Hematopoietic multipotent progenitor cell (in vitro differentiated cells): ENCODE measurements around the gene PLEKHA6. TPM values are rescaled to one million over a fixed set of nuclear protein-coding genes. Genes with fewer than 3 reads are reported as not detected.

Experiments used
- DNase-seq, 3 donors: peaks; one replicate each; pipeline ENCODE4 v3.0.0-alpha.2; 2011 to 2015; ENCODE audit warnings: low read depth in 2 of 3, low spot score in 2 of 3
- small RNA-seq: library from RNA; depleted of rRNA; stranded (forward); fragments of <200 nt; gene quantifications from one replicate; pipeline ENCODE3, GENCODE V24; 2012
- total RNA-seq: library from RNA; depleted of rRNA; stranded (reverse); fragments of >200 nt; gene quantifications from one replicate; pipeline ENCODE4 v1.2.3, GENCODE V29; 2012

PLEKHA6 gene
- total RNA-seq, 1 donor = 1.6 TPM

DNA sequence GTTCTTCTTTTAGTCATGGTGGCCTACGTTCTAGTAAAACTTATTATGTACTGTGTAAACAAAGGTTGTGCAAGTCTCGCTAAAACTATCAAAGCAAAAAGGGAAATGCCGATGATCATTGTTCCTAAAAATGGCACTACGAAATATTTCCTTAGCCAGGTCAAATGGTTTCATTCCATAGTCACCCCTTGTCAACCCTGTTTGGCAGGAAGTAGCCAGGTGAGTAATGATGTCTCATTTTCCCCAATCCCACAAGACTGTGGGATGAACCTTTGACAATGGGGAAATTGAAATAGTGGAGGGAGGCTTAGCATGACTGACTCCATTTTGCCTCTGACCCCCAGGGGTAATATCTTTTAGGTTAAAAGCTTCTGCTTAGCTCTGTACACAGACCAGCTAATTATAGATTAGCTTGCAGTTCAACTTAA lies 188.0 kb downstream of the PLEKHA6 start:
- DNase-seq = no peak

DNA sequence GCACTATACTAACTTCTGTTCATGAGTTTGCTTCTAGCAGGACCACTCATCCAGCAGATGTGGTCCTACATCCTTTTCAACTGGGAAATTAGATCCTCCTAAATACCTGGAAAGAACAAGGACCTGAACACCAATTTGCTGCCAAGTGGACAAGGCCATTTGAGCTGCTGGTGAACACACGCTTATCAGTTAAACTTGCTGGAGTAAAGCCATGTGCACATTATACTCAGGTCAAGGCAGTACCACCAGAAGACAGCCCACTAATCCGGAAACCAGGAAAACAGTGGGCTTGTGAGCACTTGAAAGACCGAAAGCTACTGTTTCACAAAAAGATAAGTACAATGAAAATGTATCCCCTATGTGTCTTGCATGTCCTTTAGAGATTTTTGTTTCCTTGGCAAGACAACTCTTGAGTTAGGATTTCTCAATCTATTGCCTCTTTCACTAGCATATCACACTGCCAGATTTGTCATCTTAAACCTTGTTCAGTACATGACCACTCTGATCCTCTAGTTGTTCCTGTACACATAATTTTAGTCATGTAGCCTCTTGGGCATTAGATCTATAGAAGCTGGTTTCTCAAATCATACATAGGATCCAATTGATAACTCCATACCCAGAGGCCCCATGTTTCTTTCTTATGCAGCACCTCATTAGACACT lies 189.1 kb downstream of the PLEKHA6 start:
- DNase-seq = no peak

DNA sequence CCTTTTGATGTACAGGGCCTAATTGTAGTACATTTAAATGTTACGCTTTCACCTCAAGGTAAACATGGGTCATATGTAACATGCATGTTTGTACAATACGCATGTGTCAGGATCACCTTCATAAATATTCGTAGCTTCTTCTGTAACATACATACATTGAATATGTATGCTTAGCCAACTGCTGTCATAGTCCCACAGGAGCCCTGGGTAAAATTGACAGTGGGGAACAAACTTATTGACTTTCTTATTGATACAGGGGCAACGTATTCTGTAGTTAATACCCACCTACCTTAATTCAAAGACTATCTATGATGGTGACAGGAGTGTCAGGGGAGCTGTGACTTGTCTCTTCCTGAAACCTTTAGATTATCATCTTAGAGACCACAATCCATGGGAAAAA lies 189.9 kb downstream of the PLEKHA6 start:
- DNase-seq = peak in 1 of 3 donors; percentile 34

Small RNA genes lying within 50 kb of the gene (small RNA-seq; reads per million reads assigned to genes)
- not detected for gene AL606489.2

Other genes with a start within 250 kb of the PLEKHA6 start
- 8.3 TPM for gene ETNK2, start 207.9 kb downstream of the PLEKHA6 start, total RNA-seq
- gene REN, start 193.6 kb downstream of the PLEKHA6 start, total RNA-seq = 8.3 TPM
- under 0.01 TPM for gene KISS1, start 163.4 kb downstream of the PLEKHA6 start, total RNA-seq
- 0.54 TPM for gene GOLT1A, start 145.9 kb downstream of the PLEKHA6 start, total RNA-seq
- 30.4 TPM for gene PPP1R15B, start 51.9 kb upstream of the PLEKHA6 start, total RNA-seq
- 32.6 TPM for gene PIK3C2B, start 134.9 kb upstream of the PLEKHA6 start, total RNA-seq
- 38.5 TPM for gene MDM4, start 156.5 kb upstream of the PLEKHA6 start, total RNA-seq